RWPE1 (cell line): Measurements from ENCODE around the gene NFATC1.

Experiments
- CTCF ChIA-PET: fragments of 350-600 bp; sonication (Branson Sonifier 250); formaldehyde crosslinking; extraction: SDS; loops from one replicate; lab custom pipeline; 2021; lab: Yijun Ruan, JAX
- POLR2A ChIA-PET: fragments of 400-600 bp; formaldehyde crosslinking; extraction: SDS; loops from one replicate; lab custom pipeline; 2020; ENCODE audit warnings: antibody characterized with exemption; ENCODE audit not compliant: low non-redundant PET; lab: Yijun Ruan, JAX
- DNase-seq: peaks from one replicate; pipeline ENCODE4 v3.0.0; 2012; ENCODE audit warnings: low spot score
- H3K27ac ChIP-seq: fragments of 450-650 bp; 2 replicates; pipeline ENCODE4 v1.5.1; 2017
- TF ChIP-seq, protein P1 (sequence below): fragments of 450-650 bp; conservative IDR thresholded peaks from 2 replicates; pipeline ENCODE4 v1.5.1; 2017; ENCODE audit warnings: low read depth, mild to moderate bottlenecking

NFATC1 gene

DNA sequence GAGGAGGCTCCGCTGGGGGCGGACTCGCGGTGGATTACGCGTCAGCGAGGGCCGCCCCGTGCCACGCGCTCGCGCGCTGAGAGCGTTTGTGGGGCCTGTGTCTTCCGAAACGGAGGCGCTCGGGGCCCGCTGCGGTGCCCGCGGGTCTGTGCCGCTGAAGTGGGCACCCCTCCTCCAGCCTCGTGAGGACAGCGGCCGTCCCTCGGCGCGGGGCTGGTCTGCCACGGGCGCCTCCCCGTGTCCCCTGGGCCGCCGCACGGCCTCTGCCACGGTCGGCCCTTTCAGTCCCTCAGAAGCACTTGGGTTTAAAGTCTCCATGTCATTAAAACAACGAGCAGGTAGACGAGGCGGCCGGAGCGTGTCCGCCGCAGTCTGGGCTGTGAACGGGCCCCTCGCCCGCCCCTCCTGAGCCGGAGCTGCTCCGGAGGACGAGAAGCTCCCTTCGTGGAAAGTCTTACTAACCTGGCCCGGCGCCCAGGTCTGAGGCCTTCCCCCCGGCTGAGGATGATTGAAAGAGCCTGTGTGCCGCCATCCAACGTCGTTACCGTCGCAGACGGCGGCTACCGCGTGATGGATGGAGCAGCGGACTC is 97.6 kb downstream of the NFATC1 start:
- DNase-seq = no peak
- ChIA-PET CTCF (no interaction called here), POLR2A (no interaction called here)
- TF ChIP-seq, protein P1, sequence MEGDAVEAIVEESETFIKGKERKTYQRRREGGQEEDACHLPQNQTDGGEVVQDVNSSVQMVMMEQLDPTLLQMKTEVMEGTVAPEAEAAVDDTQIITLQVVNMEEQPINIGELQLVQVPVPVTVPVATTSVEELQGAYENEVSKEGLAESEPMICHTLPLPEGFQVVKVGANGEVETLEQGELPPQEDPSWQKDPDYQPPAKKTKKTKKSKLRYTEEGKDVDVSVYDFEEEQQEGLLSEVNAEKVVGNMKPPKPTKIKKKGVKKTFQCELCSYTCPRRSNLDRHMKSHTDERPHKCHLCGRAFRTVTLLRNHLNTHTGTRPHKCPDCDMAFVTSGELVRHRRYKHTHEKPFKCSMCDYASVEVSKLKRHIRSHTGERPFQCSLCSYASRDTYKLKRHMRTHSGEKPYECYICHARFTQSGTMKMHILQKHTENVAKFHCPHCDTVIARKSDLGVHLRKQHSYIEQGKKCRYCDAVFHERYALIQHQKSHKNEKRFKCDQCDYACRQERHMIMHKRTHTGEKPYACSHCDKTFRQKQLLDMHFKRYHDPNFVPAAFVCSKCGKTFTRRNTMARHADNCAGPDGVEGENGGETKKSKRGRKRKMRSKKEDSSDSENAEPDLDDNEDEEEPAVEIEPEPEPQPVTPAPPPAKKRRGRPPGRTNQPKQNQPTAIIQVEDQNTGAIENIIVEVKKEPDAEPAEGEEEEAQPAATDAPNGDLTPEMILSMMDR = no peak
- no peak overlapping the region for H3K27ac ChIP-seq

DNA sequence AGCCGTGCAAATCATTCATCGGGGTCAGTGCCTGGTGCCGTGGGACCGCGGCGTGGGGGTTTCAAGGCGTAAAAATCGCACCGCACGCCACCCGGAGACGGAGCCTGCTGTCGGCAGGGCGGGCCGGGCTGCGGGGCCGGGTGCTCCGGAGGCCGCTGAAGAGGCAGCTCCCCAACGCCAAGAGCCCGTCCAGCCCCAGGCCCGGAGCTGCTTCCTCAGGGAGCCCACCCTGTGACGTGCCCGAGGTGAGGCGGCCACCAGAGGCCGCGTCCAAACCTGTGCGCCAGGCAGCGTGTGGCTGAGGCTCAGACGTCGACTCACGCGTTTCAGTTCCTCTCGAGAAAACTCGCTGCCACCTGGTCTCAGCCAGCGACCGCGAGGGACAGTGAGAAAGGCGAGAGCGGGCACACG is 98.1 kb downstream of the NFATC1 start:
- CTCF ChIA-PET = no interaction called here
- POLR2A ChIA-PET = no interaction called here
- TF ChIP-seq, protein P1 = no peak
- H3K27ac ChIP-seq = no peak overlapping the region
- no peak for DNase-seq

DNA sequence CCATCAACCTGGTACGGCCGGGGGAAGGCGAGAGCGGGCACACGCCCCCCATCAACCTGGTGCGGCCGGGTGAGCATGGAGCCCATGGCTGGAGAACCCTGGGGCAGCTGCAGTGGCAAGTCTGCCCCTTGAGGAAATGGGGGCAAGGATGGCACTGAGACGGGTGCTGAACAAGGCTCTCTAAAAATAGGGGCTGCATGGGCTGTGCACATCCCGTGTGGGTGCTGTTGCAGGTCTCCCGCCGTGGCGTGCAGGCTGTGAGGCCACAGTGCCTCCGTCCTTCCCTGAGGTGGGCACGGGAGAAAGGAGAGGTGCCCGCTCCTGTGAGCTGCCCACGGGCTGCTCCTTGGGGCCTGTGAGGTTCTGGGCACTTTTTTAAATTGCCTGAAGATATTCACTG is 99.2 kb downstream of the NFATC1 start:
- POLR2A ChIA-PET = no interaction called here

GRCh38 chr18:79495591-79496071 is 99.9 kb downstream of the NFATC1 start:
- TF ChIP-seq, protein P1 = no peak
- ChIA-PET POLR2A (no interaction called here), CTCF (no interaction called here)
- DNase-seq = no peak
- no peak overlapping the region for H3K27ac ChIP-seq

More for the DNA sequence above, 99.2 kb downstream of the NFATC1 start:
- H3K27ac ChIP-seq = no peak overlapping the region
- DNase-seq = no peak
- CTCF ChIA-PET = no interaction called here
- TF ChIP-seq, protein P1 = no peak

DNA sequence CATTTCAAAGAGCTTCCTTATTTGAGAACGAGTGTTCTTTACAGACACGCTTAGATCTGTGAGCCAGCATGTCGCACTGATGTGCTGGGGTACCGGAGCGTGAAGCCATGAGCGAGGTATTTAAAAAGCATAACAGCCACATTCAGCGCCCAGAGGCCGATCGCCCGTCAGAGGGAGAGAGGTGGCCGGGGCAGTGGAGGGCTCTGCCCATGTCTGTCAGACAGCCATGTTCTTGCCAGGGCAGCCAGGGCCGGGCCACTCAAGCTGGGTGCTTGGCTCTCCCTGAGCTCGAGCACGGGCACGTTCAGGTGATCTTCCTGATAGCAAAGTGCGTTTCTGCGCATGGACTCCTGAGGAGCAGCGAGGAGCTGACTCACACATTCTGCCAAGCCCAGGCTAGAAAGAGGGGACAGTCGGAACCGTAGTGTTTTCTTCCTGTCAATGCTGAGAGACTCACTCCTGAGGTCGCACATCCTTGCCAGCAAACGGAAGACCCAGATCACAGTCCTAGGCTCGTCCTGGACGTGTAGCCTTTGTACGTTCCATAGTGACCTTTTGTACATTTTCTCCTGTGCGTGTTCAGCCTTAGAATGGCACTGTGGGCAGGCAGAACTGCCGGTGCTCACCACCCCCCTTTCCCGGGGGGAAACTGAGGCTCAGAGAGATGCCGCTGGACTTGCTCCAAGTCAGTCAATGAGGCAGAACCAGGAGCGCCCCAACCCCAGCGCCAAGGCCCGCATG is 100.7 kb downstream of the NFATC1 start:
- TF ChIP-seq, protein P1 = no peak
- DNase-seq = no peak
- CTCF ChIA-PET = no interaction called here
- H3K27ac ChIP-seq = no peak overlapping the region
- POLR2A ChIA-PET = no interaction called here

DNA sequence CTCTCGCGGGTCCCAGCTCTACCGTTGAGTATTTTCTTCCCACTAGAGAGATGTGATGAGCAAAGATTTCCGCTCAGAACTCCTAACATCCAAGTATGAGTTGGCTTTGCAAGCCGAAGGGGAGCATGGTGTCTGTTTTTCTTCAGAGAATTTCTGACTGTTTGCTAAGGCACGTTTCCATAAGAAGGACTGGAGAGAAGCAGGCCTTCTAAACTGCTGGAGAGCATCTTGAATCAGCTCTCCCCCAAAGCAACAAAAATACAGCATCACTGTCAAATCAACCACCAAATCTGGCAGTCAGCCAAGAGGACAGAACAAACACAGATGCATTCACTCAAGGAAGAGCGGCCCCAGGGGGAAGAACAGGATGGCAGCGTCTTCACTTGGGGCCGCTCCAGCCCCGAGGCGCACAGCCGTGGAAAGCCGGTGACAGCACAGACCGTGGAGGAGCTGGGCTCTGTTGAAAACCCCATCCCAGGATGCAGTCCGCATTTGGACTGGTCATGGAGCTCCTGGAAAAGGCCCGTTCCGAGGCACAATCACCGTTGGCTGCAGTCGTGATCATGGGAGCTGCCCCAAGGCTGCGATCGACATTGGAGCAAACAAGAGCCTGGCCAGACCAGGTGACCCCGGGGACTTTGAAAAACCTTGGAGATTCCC is 101.4 kb downstream of the NFATC1 start:
- DNase-seq = no peak
- POLR2A ChIA-PET = no interaction called here
- H3K27ac ChIP-seq = no peak overlapping the region
- CTCF ChIA-PET = no interaction called here
- TF ChIP-seq, protein P1 = no peak
